Muscle of arm (tissue), 12 donors: ENCODE results near the gene LIMS2. TPM values are rescaled to one million over a fixed set of nuclear protein-coding genes. Genes with fewer than 3 reads are reported as not detected.

Source experiments
- DNase-seq: peaks from one replicate; pipeline ENCODE4 v3.0.0-alpha.2; 2013
- polyA plus RNA-seq, 12 donors: library from polyadenylated mRNA; unstranded; fragments of 120-200 nt; gene quantifications; one replicate each; pipeline ENCODE4 v1.2.1, GENCODE V29; 2013; ENCODE audit not compliant: insufficient read length in 12 of 12

Gene LIMS2
- polyA plus RNA-seq, 12 donors: 21.5 to 57.1 (median 33.8) TPM; not detected in 1

- DNase-seq: no peak
These were observed 27.2 kb upstream of the LIMS2 start for GRCh38 chr2:127702395-127703009.

DNA sequence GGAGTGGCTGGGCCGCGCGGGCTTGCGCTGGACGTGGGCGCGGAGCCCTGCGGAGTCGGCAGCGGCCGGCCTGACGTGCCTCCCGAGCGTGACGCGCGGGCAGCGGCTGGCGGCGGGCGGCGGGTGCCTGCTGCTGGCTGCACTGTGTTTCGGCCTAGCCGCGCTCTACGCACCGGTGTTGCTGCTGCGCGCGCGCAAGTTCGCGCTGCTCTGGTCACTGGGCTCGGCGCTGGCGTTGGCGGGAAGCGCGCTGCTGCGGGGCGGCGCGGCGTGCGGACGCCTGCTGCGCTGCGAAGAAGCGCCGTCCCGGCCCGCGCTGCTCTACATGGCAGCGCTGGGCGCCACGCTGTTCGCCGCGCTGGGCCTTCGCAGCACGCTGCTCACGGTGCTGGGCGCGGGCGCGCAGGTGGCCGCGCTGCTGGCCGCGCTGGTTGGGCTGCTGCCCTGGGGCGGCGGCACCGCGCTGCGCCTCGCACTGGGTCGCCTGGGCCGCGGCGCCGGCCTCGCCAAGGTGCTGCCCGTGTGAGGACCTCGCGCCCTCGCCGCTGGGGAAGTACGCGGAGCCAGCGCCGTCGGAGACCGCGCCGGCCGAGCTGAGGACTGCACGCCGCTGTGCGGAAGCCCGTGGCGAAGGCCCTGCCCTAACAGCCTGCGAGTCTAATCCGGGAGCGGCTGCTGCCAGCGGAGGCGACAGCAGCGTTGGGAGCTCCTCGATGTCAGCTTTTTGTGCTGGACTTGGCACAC, 26.5 kb upstream of the LIMS2 start:
- DNase-seq: peak; percentile 71

DNA sequence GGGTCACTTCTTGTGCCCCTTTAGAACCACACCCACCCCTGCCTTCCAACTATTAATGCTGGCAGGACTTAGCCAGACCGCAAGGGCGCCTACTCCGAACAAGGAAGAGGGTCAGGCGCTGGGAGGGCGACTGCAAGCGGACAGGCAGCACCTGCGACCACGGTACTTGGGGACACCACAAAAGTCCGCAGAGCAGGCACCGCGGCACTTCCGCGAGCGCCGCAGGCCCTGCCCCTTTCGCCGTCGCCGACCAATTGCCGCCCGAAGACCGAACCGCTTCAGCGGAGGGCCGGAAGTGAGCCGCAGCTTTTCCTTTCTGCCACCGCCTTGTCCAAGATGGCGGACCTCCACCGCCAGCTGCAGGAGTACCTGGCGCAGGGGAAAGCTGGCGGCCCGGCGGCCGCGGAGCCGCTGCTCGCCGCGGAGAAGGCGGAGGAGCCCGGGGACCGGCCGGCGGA, 25.9 kb upstream of the LIMS2 start, which contains the start of gene SFT2D3:
SFT2D3 (plus strand) TSS at position 305 of the 458 bp plus-strand sequence; CDS start at position 337, 32 bp downstream.
- DNase-seq: peak; percentile 93

- no peak for DNase-seq
These were observed 25.3 kb upstream of the LIMS2 start for GRCh38 chr2:127700527-127701192.

- no peak for DNase-seq
These were observed 23.4 kb upstream of the LIMS2 start for GRCh38 chr2:127698553-127699355.

DNA sequence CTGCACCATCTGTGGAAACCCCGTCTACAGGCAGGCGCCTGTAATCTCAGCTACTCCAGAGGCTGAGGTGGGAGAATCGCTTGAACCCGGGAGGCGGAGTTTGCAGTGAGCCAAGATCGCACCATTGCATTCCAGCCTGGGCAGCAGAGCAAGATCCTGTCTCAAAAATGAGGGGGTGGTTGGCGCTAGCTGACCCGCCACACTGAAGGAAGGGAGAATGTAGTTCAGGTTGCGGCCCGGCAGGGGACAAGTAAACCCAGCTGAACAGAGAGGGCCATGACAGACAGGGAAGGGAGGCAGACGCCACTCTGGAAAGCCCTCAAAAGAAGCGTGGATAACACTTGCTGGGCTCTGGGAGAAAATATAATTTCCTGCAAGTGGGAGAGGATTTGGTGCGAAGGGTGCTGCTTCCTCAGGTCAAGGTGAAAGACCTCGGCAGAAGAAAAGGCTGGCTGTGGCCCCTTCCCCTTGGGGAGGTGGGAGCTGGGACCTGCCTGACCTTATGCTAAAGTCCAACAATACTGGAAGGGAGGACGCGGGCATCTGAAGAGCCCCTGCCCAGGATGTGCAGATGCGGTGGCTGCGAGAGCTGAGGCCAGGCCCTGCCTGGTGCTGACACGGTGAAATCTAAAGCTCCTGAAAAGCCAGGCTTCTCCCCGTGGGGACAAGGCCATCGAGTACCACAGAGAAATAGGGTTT, 22.3 kb upstream of the LIMS2 start:
- DNase-seq: no peak

DNA sequence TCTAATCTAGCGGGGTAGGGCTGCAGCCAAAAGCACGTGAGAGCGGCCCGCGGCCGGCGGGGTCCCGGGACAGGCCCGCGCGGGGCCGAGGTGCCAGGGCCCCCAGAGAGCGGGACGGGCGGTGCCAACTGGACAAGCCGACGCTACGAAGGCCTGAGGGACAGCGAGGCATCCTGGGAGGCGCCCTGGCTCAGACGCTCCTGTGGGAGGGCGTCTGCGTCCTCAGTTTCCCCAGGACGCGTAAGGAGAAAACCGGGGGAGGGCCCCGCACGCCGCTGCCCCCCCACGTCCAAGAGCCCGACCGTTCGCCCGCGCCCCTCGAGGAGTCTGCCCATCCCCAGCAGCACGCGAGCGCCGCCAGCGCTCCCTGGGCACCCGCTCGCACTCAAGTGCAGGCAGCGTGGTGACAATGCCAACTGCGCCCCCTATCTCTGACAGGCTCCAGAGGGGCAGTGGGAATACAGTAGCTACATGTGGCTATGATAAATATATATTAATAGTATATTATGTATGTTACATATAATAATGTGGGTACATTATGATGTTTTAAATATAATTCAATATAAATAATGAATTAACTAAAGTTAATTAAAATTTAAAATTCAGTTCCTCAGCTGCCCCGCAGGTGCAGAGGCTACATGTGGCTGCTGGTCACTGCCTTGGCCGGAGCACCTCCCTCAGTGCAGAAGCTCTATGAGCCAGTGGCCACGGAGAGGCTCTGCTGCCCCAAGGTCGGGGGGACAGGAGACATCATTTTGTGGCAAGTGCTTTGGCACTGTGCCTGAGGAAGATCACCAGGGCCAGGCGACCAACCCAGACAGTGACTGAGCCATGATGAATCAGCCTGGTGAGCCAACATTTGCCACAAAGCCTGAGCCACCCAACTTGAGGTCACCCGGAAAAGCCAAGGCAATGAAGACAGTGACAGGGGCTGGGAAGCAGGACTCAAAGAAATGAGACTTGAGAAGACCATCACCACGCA, 20.5 kb upstream of the LIMS2 start:
- DNase-seq: no peak

- no peak for DNase-seq
These were observed 19.7 kb upstream of the LIMS2 start for GRCh38 chr2:127694986-127695385.

DNA sequence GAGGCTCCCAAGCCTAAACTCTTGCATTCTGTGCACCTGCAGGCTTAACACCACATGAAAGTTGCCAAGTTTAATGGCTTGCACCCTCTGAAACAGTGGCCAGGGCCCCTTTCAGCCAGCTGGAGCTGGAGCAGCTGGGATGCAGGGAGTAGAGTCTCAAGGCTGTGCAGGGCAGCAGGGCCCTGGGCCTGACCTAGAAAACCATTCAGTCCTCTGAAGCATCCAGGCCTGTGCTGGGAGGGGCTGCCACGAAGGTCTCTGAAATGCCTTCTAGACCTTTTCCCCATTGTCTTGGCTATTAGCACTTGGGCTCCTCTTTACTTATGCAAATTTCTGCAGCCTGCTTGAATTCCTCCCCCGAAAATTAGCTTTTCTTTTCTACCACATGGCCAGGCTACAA, 15.4 kb upstream of the LIMS2 start:
- DNase-seq: no peak

GRCh38 chr2:127688405-127688804, 13.1 kb upstream of the LIMS2 start:
- no peak for DNase-seq

DNA sequence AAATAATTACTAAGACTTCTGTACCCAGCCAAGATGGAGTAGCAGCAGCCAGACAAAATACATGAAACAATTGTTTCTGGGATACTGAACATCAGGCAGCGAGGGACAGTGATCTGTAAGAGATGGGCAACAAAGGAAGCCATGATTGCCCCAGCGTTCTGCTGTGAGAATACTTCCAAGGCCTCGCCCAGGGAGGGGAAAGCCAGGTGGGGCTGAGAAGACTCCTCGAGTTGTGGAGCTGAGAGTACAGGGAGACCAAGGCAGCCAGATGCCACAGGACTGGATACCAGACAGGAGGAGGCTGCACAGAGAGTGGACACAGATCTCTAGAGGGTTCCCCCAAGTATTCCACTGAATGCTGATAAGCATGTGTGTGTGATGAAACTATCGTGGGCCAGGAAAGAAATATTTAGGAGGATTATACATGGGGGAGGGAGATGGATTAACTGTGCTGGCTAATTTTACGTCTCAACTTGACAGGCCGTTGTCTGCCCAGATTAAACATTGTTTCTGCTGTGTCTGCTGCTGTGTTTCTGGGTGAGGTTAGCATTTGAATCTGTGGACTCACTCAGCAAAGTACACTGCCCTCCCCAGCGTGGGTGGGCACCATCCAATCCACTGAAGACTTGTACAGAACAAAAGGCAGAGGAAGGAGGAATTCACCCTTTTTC, 10.2 kb upstream of the LIMS2 start:
- no peak for DNase-seq

GRCh38 chr2:127683757-127684156, 8.4 kb upstream of the LIMS2 start:
- no peak for DNase-seq

DNA sequence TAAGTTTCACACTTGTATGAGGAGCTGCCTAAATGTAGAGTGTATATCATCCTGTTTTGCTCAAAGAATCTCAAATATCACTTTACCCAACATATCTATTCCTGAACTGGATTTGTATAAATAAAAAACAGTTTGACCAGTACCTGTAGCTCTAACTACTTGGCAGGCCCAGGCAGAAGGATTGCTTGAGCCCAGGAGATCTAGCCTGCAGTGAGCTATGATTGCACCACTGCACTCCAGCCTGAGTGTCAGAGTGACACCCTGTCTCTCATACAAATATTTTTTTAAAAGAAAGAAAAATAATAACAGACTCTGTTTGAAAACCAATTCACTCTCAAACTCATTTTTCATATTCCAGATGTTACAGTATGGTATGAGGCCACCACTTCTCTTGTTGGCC, 7.7 kb upstream of the LIMS2 start:
- no peak for DNase-seq

- no peak for DNase-seq
These were observed 6.9 kb upstream of the LIMS2 start for GRCh38 chr2:127681976-127682857.

DNA sequence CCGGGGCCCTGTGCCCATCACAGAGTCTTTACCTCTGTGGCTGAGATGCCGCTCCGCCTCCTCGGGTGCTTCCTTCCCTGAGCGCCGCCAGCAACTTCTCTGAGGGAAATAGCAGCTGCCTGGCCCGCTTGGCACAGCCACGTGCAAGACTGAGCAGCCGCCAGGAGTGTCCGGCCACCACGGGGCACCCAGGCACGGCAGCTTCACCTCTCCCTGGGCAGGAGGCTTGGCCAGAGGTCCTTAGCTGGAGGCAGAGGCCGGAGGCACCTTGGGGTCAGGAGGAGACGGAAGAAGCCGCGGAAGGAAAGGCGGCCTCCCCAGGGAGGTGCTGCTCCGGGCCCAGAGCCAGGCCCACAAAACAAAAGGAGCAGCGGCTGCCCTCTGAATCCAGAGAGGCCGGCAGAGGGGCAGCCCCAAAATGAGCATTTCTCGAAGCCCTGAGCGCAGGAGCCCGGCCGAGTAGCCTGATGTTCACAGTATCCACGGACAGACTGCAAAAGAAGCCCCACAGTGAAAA, 6.0 kb upstream of the LIMS2 start:
- DNase-seq: no peak

GRCh38 chr2:127680706-127681287, 5.5 kb upstream of the LIMS2 start:
- no peak for DNase-seq

GRCh38 chr2:127679680-127680361, 4.5 kb upstream of the LIMS2 start:
- no peak for DNase-seq
